RCC 7860 (cell line): ENCODE data around the gene FANCD2OS.
"Not testable (repeated sequence)": the region's sequence is repeated elsewhere in the genome, so short reads cannot be mapped to it uniquely, and the experiment has no call there.

Experiments
- DNase-seq: peaks from one replicate; pipeline ENCODE4 v3.0.0-alpha.2; 2015; ENCODE audit warnings: low spot score
- FAIRE-seq: peaks from 2 replicates; lab custom pipeline; 2012; peaks lifted over from hg19 to GRCh38; lab: Jason Lieb, UNC

The FANCD2OS gene, protein sequence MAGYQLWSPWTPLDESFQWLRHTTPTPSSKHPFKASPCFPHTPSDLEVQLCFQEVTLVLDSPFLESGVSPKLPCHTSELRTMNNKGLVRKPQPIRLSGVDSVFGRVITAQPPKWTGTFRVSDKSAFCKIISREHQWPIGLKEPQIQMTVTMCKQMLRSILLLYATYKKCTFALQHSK

DNA sequence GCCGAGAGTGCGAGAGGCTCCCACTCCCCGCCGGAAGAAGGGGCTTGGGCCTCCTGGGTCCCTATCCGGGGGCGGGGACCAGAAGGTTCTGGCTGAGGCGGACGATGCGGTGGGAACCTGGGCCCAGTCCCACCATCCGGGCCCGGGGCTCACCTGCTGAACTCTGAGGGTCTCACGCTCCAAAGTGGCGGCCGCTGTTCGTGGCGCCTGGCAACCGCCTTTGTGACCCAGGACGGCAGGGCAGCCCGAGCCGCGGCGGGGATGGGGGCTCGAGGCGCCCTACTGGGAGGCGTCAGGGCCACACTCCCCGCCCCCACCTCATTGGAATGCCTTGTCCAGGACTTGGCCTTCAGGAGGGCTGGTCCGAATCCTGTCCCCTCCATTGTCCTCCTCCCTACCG is at the start of gene FANCD2OS:
TSS of gene FANCD2OS (minus strand) at position 165 of the 400 bp plus-strand sequence. CDS start 3,481 bp downstream, outside the sequence.
- FAIRE-seq (no peak), DNase-seq (no peak)

- FAIRE-seq (no peak), DNase-seq (no peak)
Observed at GRCh38 chr3:10157031-10157430, 49.0 kb upstream of the FANCD2OS start.

- no peak for DNase-seq
- FAIRE-seq: no peak
Observed at GRCh38 chr3:10155658-10156057, 47.6 kb upstream of the FANCD2OS start.

DNA sequence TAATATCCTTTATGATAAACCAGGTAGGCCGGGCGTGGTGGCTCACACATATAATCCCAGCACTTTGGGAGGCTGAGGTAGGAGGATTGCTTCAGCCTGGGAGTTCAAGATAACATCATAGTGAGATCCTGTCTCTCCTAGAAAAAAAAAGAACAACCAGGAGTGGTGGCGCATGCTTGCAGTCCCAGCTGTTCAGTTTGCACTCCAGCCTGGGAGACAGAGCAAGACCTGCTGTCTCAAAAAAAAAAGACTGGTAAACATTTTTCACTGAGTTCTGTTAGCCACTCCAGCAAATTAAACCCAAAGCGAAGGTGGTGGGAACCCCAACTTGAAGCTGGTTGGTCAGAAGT is 47.0 kb upstream of the FANCD2OS start:
- FAIRE-seq (no peak), DNase-seq (no peak)

GRCh38 chr3:10154335-10155122 is 46.5 kb upstream of the FANCD2OS start:
- FAIRE-seq (no peak), DNase-seq (no peak)

GRCh38 chr3:10150987-10151386 is 42.9 kb upstream of the FANCD2OS start:
- FAIRE-seq (no peak), DNase-seq (no peak)

DNA sequence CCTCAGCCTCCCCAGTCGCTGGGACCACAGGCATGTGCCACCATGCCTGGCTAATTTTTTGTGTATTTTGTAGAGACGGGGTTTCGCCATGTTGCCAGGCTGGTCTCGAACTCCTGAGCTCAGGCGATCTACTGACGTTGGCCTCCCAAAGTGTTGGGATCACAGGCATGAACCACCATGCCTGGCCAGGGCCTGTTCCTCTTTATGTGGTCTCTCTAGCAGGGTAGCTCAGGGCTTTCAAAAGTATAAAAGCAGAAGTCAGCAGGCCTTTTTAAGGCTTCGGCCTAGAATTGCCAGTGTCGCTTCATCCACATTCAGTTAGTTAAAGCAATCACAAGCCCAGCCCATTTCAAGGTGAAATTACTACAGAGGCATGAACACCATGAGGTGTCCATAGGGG is 41.2 kb upstream of the FANCD2OS start:
- no peak for DNase-seq
- no peak for FAIRE-seq

GRCh38 chr3:10145685-10146084 is 37.6 kb upstream of the FANCD2OS start:
- FAIRE-seq: no peak
- no peak for DNase-seq

GRCh38 chr3:10142707-10143560 is 34.9 kb upstream of the FANCD2OS start:
- DNase-seq (no peak), FAIRE-seq (no peak)

- FAIRE-seq (no peak), DNase-seq (no peak)
Observed at GRCh38 chr3:10140996-10141546, 33.0 kb upstream of the FANCD2OS start.

- peak; percentile 35 for DNase-seq
- no peak for FAIRE-seq
Observed at GRCh38 chr3:10137178-10137577, 29.1 kb upstream of the FANCD2OS start.

DNA sequence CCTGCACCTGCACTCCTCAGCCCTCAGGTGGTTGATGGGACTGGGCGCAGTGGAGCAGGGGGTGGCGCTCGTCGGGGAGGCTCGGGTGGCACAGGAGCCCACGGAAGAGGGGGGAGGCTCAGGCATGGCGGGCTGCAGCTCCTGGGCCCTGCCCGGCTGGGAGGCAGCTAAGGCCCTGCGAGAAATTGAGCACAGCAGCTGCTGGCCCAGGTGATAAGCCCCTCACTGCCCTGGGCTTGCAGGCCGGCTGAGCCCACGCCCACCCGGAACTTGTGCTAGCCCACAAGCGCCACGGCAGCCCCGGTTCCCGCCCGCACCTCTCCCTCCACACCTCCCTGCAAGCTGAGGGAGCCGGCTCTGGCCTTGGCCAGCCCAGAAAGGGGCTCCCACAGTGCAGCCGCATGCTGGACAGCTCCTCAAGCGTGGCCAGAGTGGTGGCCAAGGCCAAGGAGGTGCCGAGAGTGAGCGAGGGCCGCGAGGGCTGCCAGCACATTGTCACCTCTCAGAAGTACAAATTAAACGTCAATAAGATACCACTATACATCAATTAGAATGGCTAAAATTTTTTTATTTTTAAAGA is 28.5 kb upstream of the FANCD2OS start:
- DNase-seq (no peak), FAIRE-seq (no peak)

DNA sequence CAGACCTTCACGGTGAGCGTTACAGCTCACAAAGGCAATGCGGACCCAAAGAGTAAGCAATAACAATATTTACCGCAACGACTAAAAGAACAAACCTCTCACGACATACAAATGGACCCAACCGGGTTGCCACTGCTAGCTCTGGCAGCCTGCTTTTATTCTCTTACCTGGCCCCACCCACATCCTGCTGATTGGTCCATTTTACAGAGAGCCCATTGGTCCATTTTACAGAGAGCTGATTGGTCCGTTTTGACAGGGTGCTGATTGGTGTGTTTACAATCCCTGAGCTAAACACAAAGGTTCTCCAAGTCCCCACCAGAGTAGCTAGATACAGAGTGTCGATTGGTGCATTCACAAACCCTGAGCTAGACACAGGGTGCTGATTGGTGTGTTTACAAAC is 27.8 kb upstream of the FANCD2OS start:
- not testable (repeated sequence) for DNase-seq, FAIRE-seq

DNA sequence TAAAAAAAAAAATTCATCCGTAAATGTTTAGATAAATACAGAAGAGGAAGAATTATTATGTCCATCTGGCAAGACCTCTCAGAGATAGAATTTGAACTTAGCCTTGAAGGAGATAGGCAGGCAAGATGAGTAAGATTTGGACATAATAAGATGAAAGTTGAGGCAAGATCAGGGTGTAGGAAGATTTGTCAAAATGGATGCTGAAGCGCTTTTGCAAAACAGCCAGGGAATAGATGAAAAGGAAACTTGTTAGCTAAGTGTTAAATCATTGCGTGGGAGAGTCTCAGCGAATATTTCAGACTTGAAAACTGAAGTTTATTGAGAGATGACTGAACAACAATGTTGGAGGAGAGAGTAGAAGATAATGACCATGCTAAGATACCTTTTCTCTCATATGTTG is 14.7 kb upstream of the FANCD2OS start:
- FAIRE-seq (no peak), DNase-seq (no peak)

GRCh38 chr3:10121064-10121463 is 13.0 kb upstream of the FANCD2OS start:
- FAIRE-seq: no peak
- no peak for DNase-seq

- FAIRE-seq (no peak), DNase-seq (no peak)
Observed at GRCh38 chr3:10119376-10119775, 11.3 kb upstream of the FANCD2OS start.

DNA sequence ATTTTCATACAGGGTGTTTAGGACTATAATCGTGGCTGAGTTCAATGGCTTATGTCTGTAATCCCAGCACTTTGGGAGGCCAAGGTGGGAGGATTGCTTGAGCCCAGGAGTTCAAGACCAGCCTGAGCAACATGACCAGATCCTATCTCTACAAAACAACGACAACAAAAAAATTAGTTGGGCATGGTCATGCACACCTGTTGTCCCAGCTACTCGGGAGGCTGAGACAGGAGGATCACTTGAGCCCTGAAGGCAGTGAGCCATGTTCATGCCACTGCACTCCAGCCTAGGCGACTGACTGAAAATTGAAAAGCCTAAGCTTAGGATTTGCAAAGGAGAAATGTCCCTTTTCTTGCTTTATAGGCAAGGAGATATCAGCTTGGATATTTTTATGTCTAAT is 8.9 kb upstream of the FANCD2OS start:
- DNase-seq: no peak
- no peak for FAIRE-seq

DNA sequence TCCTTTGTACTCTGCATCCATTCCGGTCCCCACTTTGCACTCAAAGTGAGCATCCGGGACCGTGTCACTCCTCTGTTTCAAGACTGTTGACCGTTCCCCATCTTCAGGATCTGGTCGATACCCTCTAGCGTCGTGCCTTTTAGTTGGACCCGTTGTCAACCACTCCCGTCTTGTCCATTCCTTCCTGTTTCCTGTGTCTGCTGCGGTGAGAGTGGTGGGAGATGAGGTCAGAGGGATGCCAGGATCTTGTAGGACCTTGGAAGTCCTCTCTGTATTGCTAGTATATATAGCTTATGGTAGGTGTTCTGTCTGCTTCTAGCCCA is 8.0 kb upstream of the FANCD2OS start:
- peak; percentile 46 for DNase-seq

DNA sequence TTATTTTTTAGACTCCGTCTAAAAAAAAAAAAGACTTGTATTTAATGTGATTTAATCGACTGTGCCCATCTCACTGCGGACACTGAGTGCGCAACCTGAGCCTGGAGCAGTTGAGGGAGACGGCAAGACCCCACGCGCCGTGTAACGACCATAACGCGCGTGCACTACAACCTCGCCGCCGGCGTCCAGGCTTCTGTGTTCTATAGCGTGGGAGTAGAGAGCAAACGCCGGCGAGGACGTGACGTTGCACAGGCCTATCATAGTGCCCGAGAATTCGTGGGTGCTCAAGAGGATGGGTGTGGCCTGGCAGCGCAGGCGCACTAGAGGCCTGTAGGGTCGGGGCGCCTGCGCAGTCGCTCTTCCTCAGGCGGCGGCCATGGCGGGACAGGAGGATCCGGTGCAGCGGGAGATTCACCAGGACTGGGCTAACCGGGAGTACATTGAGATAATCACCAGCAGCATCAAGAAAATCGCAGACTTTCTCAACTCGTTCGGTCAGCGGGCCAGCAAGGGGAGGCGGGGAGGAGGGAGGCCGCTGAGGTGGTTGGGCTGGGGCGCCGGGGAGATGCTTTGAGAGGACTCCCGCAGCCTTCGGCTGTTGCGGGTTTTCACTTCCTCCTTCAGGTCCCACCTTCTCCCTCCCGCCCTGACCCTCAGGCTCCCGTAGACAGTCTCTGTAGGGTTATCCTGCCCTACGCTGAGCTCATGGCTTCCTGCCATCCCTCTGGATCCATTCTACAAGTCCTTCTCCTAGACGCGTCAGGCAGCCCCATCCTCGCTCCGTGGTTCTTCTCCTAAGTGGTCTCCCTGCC is 7.5 kb upstream of the FANCD2OS start, which contains the start of gene BRK1:
TSS of gene BRK1 (plus strand) at position 350 of the 812 bp plus-strand sequence. CDS start at position 377, 27 bp downstream.
- DNase-seq (peak; percentile 94), FAIRE-seq (peak; percentile 74)

More for the DNA sequence above, 8.0 kb upstream of the FANCD2OS start:
- FAIRE-seq: no peak

DNA sequence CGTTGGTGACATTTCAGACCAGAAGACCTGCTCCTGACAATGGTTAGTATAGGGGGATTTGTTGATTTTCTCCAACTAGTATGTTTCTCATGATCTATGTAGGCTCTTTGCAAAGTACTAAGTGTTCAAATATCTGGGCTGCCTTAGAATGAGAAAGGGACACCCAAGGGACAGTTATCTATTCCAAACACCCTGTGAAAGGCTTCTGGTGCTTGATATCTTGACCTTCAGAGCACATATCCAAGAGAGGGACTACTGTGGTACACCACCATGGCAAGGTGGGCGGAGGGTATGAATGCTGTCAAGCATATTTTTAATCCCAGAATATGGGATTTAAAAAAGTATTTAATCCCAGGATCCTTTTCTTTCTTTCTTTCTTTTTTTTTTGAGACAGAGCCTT is 1.1 kb downstream of the FANCD2OS start:
- no peak for FAIRE-seq
- DNase-seq: no peak
